ENCODE data around the gene CCDC158. TPM values are rescaled to one million over a fixed set of nuclear protein-coding genes. Genes with fewer than 3 reads are reported as not detected.

The CCDC158 gene
- polyA plus RNA-seq, 1 of the 3 experiments (the other 2 are of a cell fraction): not detected

- no peaks in the 10 kb centered on the region; the same call in 1 of the 2 replicates for H3K27me3 ChIP-seq (ENCODE audit: insufficient read depth)
- H3K9ac ChIP-seq: no peak within 1 kb of the TSS
- no peak for DNase-seq
- POLR2A ChIA-PET: no interaction called here
- H3K4me1 ChIP-seq (ENCODE audit: control insufficient read depth in 1 of 2, insufficient read depth in 2 of 2, low read depth in 1 of 2, low read length in 1 of 2): no peaks in the 10 kb centered on the region
- no peaks in the 10 kb centered on the region for H3K79me2 ChIP-seq (ENCODE audit: insufficient read depth)
- 60% methylated on average over 9 of the region's 9 CpGs for WGBS (ENCODE audit: low lambda C conversion rate)
- no peak within 1 kb of the TSS for H3K4me3 ChIP-seq (ENCODE audit: low read depth in 2 of 2, low read length in 1 of 2)
- no peaks in the 10 kb centered on the region for H3K36me3 ChIP-seq (replicated peaks in 1 of 2; ENCODE audit: control insufficient read depth in 1 of 2, insufficient read depth in 2 of 2, low read length in 1 of 2)
- CTCF ChIA-PET: interaction anchor here (1.3 to 9.0 kb wide), 3 partner anchors 15 to 255 kb away, joined by 3 to 192 read pairs (median 3); no protein-coding TSS in a partner anchor
- H4K20me1 ChIP-seq (ENCODE audit: insufficient read depth): no peaks in the 10 kb centered on the region
- no peak within 1 kb of the TSS for H3K27ac ChIP-seq (ENCODE audit: low read depth in 2 of 2, low read length in 1 of 2)
- no peaks in the 10 kb centered on the region for H3F3A ChIP-seq (replicated peaks; ENCODE audit: insufficient read depth)
- no peaks in the 10 kb centered on the region for H3K9me3 ChIP-seq
- no peak within 1 kb of the TSS for H2AFZ ChIP-seq (ENCODE audit: low read depth)
- no peak within 1 kb of the TSS for H3K4me2 ChIP-seq
- H3K9me2 ChIP-seq: no peaks in the 10 kb centered on the region
- TF ChIP-seq MXI1 (IDR thresholded peaks at IDR 0.05; ENCODE audit: low read depth, low read length) (no peak), CHD2 (IDR thresholded peaks at IDR 0.05; ENCODE audit: low read length, partially characterized antibody) (no peak), MEF2A (IDR thresholded peaks at IDR 0.05; ENCODE audit: borderline replicate concordance, low read depth) (no peak), FOSL2 (IDR thresholded peaks at IDR 0.05; ENCODE audit: borderline replicate concordance, low read depth) (no peak), ELF1 (IDR thresholded peaks at IDR 0.05) (no peak), RAD21 (IDR thresholded peaks at IDR 0.05; ENCODE audit: low read length) (no peak), YY1 (IDR thresholded peaks at IDR 0.05; ENCODE audit: low read depth) (no peak)
Measured at GRCh38 chr4:76434901-76435527, 14.1 kb upstream of the CCDC158 start, which contains the start of gene SHROOM3. Gene SHROOM3 (plus strand): TSS chr4:76435229. CDS start chr4:76436053, 824 bp downstream.

- no peaks in the 10 kb centered on the region for H3K79me2 ChIP-seq (ENCODE audit: insufficient read depth)
- WGBS (ENCODE audit: low lambda C conversion rate): 42% methylated on average over 15 of the region's 15 CpGs
Measured at GRCh38 chr4:76430519-76431388, 9.8 kb upstream of the CCDC158 start.

More at GRCh38 chr4:76430519-76431388, 9.8 kb upstream of the CCDC158 start:
- Histone ChIP-seq H3K9me2 (no peaks in the 10 kb centered on the region), H3K9me3 (no peaks in the 10 kb centered on the region), H2AFZ (ENCODE audit: low read depth) (peak overlapping the region; percentile 71; the same call in 1 of the 2 replicates), H3K4me3 (ENCODE audit: low read depth in 2 of 2, low read length in 1 of 2) (peak overlapping the region in 1 of 2 experiments; percentile 40; a peak in 1 of 4 replicates), H3K36me3 (replicated peaks in 1 of 2; ENCODE audit: control insufficient read depth in 1 of 2, insufficient read depth in 2 of 2, low read length in 1 of 2) (no peaks in the 10 kb centered on the region), H3K4me1 (ENCODE audit: control insufficient read depth in 1 of 2, insufficient read depth in 2 of 2, low read depth in 1 of 2, low read length in 1 of 2) (no peaks in the 10 kb centered on the region), H3K9ac (no peak overlapping the region), H3K27me3 (ENCODE audit: insufficient read depth) (no peaks in the 10 kb centered on the region), H3K27ac (ENCODE audit: low read depth in 2 of 2, low read length in 1 of 2) (no peak overlapping the region), H3F3A (replicated peaks; ENCODE audit: insufficient read depth) (no peaks in the 10 kb centered on the region), H4K20me1 (ENCODE audit: insufficient read depth) (no peaks in the 10 kb centered on the region), H3K4me2 (no peak overlapping the region)
- TF ChIP-seq RCOR1 (IDR thresholded peaks at IDR 0.05; ENCODE audit: low read length): no peak
- TF ChIP-seq RAD21 (IDR thresholded peaks at IDR 0.05; ENCODE audit: low read length): peak; percentile 83
- TF ChIP-seq PBX3 (IDR thresholded peaks at IDR 0.05): no peak
- TF ChIP-seq NRF1 (IDR thresholded peaks at IDR 0.05; ENCODE audit: low read depth, low read length): no peak
- TF ChIP-seq SMC3 (IDR thresholded peaks at IDR 0.05; ENCODE audit: low read depth, low read length): peak; percentile 52
- TF ChIP-seq, protein P1, sequence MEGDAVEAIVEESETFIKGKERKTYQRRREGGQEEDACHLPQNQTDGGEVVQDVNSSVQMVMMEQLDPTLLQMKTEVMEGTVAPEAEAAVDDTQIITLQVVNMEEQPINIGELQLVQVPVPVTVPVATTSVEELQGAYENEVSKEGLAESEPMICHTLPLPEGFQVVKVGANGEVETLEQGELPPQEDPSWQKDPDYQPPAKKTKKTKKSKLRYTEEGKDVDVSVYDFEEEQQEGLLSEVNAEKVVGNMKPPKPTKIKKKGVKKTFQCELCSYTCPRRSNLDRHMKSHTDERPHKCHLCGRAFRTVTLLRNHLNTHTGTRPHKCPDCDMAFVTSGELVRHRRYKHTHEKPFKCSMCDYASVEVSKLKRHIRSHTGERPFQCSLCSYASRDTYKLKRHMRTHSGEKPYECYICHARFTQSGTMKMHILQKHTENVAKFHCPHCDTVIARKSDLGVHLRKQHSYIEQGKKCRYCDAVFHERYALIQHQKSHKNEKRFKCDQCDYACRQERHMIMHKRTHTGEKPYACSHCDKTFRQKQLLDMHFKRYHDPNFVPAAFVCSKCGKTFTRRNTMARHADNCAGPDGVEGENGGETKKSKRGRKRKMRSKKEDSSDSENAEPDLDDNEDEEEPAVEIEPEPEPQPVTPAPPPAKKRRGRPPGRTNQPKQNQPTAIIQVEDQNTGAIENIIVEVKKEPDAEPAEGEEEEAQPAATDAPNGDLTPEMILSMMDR (IDR thresholded peaks at IDR 0.05): peak; percentile 94
- TF ChIP-seq GABPA (IDR thresholded peaks at IDR 0.05; ENCODE audit: low read depth): no peak
- ChIA-PET CTCF (interaction anchor here (0.6 to 9.0 kb wide), 35 partner anchors 9 to 775 kb away, joined by 3 to 192 read pairs (median 4); partner anchors contain the start of genes CCDC158 and STBD1), POLR2A (no interaction called here)
- peak; percentile 67 for DNase-seq
